HG02973 (cell line): ENCODE data around the gene WFDC12.

ENCODE experiments used
- ATAC-seq: cut with Tn5 transposase; IDR thresholded peaks from one replicate; pipeline ENCODE4 v1.9.1; 2021; ENCODE audit warnings: moderate library complexity; ENCODE audit not compliant: unreplicated experiment

The WFDC12 gene

GRCh38 chr20:45115829-45116228 is 8.4 kb downstream of the WFDC12 start:
- no peak for ATAC-seq

GRCh38 chr20:45115386-45115774 is 8.9 kb downstream of the WFDC12 start:
- ATAC-seq: no peak

- ATAC-seq: no peak
Measured at GRCh38 chr20:45114465-45115385, 9.5 kb downstream of the WFDC12 start, which contains the start of gene WFDC5. Gene WFDC5, minus strand, starts transcription at chr20:45115174. Its CDS starts 91 bp downstream, at chr20:45115083.

GRCh38 chr20:45113865-45114264 is 10.4 kb downstream of the WFDC12 start:
- ATAC-seq: no peak

GRCh38 chr20:45112754-45113153 is 11.5 kb downstream of the WFDC12 start:
- no peak for ATAC-seq

- ATAC-seq: no peak
Measured at GRCh38 chr20:45111799-45112471, 12.3 kb downstream of the WFDC12 start.

GRCh38 chr20:45111285-45111684 is 13.0 kb downstream of the WFDC12 start:
- ATAC-seq: no peak

- ATAC-seq: no peak
Measured at GRCh38 chr20:45110301-45110700, 14.0 kb downstream of the WFDC12 start.

- no peak for ATAC-seq
Measured at GRCh38 chr20:45109634-45110033, 14.6 kb downstream of the WFDC12 start.

GRCh38 chr20:45105317-45105716 is 18.9 kb downstream of the WFDC12 start:
- ATAC-seq: no peak

GRCh38 chr20:45104786-45105185 is 19.5 kb downstream of the WFDC12 start:
- ATAC-seq: no peak

GRCh38 chr20:45103072-45103471 is 21.2 kb downstream of the WFDC12 start:
- ATAC-seq: no peak

- ATAC-seq: no peak
Measured at GRCh38 chr20:45101333-45101850, 22.9 kb downstream of the WFDC12 start.

GRCh38 chr20:45100563-45101245 is 23.6 kb downstream of the WFDC12 start, which contains the start of gene KCNS1:
Gene KCNS1, minus strand, starts transcription at chr20:45101127. Its CDS starts 1,891 bp downstream, at chr20:45099236.
- ATAC-seq: no peak

- no peak for ATAC-seq
Measured at GRCh38 chr20:45098103-45098773, 26.0 kb downstream of the WFDC12 start.

- ATAC-seq: no peak
Measured at GRCh38 chr20:45097485-45098102, 26.7 kb downstream of the WFDC12 start.

- ATAC-seq: no peak
Measured at GRCh38 chr20:45096781-45097180, 27.5 kb downstream of the WFDC12 start.

- ATAC-seq: no peak
Measured at GRCh38 chr20:45095805-45096238, 28.4 kb downstream of the WFDC12 start.

- ATAC-seq: no peak
Measured at GRCh38 chr20:45094864-45095574, 29.2 kb downstream of the WFDC12 start.
